ENCODE measurements around the gene PTP4A1.

Gene PTP4A1

GRCh38 chr6:63533026-63533425, 39.3 kb upstream of the PTP4A1 start:
- Histone ChIP-seq H3K4me1 (peaks cover 0 to 10% (median 10%) of the 10 kb centered on the region in 10 experiments; a peak in 14 of 20 replicates), H4K20me1 (no peaks in the 10 kb centered on the region), H3K9me3 (replicated peaks in 1 of 11) (no peaks in the 10 kb centered on the region), H3K36me3 (no peaks in the 10 kb centered on the region), H3K27me3 (no peaks in the 10 kb centered on the region), H3K9ac (no peak overlapping the region), H3K27ac (no peak overlapping the region), H3K4me3 (no peak overlapping the region), H3K4me2 (no peak overlapping the region)
- TF ChIP-seq Cebpa-rat (IDR thresholded peaks at IDR 0.05) = no peak

- TF ChIP-seq Cebpa-rat (IDR thresholded peaks at IDR 0.05) = no peak
- Histone ChIP-seq H3K4me2 (no peak overlapping the region), H3K4me1 (peaks cover 0 to 10% (median 10%) of the 10 kb centered on the region in 10 experiments; a peak in 14 of 20 replicates), H3K9ac (no peak overlapping the region), H4K20me1 (no peaks in the 10 kb centered on the region), H3K27me3 (no peaks in the 10 kb centered on the region), H3K27ac (no peak overlapping the region), H3K4me3 (no peak overlapping the region), H3K36me3 (no peaks in the 10 kb centered on the region), H3K9me3 (replicated peaks in 1 of 11) (no peaks in the 10 kb centered on the region)
These were observed 38.3 kb upstream of the PTP4A1 start for GRCh38 chr6:63533952-63534351.

- Histone ChIP-seq H3K36me3 (no peaks in the 10 kb centered on the region), H3K9ac (no peak overlapping the region), H3K27me3 (no peaks in the 10 kb centered on the region), H3K27ac (no peak overlapping the region), H3K4me1 (peaks cover 0 to 10% (median 10%) of the 10 kb centered on the region in 10 experiments; a peak in 14 of 20 replicates), H3K9me3 (replicated peaks in 1 of 11) (no peaks in the 10 kb centered on the region), H4K20me1 (no peaks in the 10 kb centered on the region), H3K4me2 (peak overlapping the region in 8 of 11 experiments; percentile 1 to 62 (median 48); a peak in 15 of 22 replicates), H3K4me3 (no peak overlapping the region)
- TF ChIP-seq Cebpa-rat (IDR thresholded peaks at IDR 0.05) = no peak
These were observed 34.9 kb upstream of the PTP4A1 start for GRCh38 chr6:63537201-63537958.

- H3K4me1 ChIP-seq = peaks cover 0 to 10% (median 10%) of the 10 kb centered on the region in 10 experiments; a peak in 14 of 20 replicates
- H3K27ac ChIP-seq = no peak overlapping the region
- TF ChIP-seq Cebpa-rat (IDR thresholded peaks at IDR 0.05) = no peak
- no peak overlapping the region for H3K9ac ChIP-seq
- H3K36me3 ChIP-seq = no peaks in the 10 kb centered on the region
- no peaks in the 10 kb centered on the region for H3K27me3 ChIP-seq
- H4K20me1 ChIP-seq = no peaks in the 10 kb centered on the region
- H3K9me3 ChIP-seq (replicated peaks in 1 of 11) = no peaks in the 10 kb centered on the region
- H3K4me2 ChIP-seq = peak overlapping the region in 4 of 11 experiments; percentile 1 to 62 (median 47); a peak in 4 of 22 replicates
- no peak overlapping the region for H3K4me3 ChIP-seq
These were observed 34.4 kb upstream of the PTP4A1 start for GRCh38 chr6:63537959-63538300.

GRCh38 chr6:63538550-63538949, 33.7 kb upstream of the PTP4A1 start:
- Histone ChIP-seq H3K27ac (no peak overlapping the region), H3K9me3 (replicated peaks in 1 of 11) (no peaks in the 10 kb centered on the region), H3K4me3 (no peak overlapping the region), H3K4me1 (peaks cover 0 to 10% (median 10%) of the 10 kb centered on the region in 10 experiments; a peak in 14 of 20 replicates), H3K9ac (no peak overlapping the region), H4K20me1 (no peaks in the 10 kb centered on the region), H3K4me2 (no peak overlapping the region), H3K27me3 (no peaks in the 10 kb centered on the region), H3K36me3 (no peaks in the 10 kb centered on the region)
- TF ChIP-seq Cebpa-rat (IDR thresholded peaks at IDR 0.05) = no peak

- H3K27me3 ChIP-seq = no peaks in the 10 kb centered on the region
- H3K4me3 ChIP-seq = no peak overlapping the region
- H3K4me2 ChIP-seq = no peak overlapping the region
- no peak overlapping the region for H3K9ac ChIP-seq
- H3K36me3 ChIP-seq = no peaks in the 10 kb centered on the region
- no peak overlapping the region for H3K27ac ChIP-seq
- H3K4me1 ChIP-seq = no peaks in the 10 kb centered on the region
- no peaks in the 10 kb centered on the region for H3K9me3 ChIP-seq (replicated peaks in 1 of 11)
- no peak for TF ChIP-seq Cebpa-rat (IDR thresholded peaks at IDR 0.05)
- no peaks in the 10 kb centered on the region for H4K20me1 ChIP-seq
These were observed 29.3 kb upstream of the PTP4A1 start for GRCh38 chr6:63543001-63543400.

- no peak overlapping the region for H3K4me3 ChIP-seq
- no peaks in the 10 kb centered on the region for H4K20me1 ChIP-seq
- TF ChIP-seq Cebpa-rat (IDR thresholded peaks at IDR 0.05) = no peak
- H3K27ac ChIP-seq = no peak overlapping the region
- no peaks in the 10 kb centered on the region for H3K27me3 ChIP-seq
- no peaks in the 10 kb centered on the region for H3K4me1 ChIP-seq
- H3K4me2 ChIP-seq = no peak overlapping the region
- no peak overlapping the region for H3K9ac ChIP-seq
- H3K36me3 ChIP-seq = no peaks in the 10 kb centered on the region
- H3K9me3 ChIP-seq (replicated peaks in 1 of 11) = no peaks in the 10 kb centered on the region
These were observed 28.3 kb upstream of the PTP4A1 start for GRCh38 chr6:63543982-63544381.

- no peak overlapping the region for H3K9ac ChIP-seq
- H3K36me3 ChIP-seq = no peaks in the 10 kb centered on the region
- H3K4me1 ChIP-seq = no peaks in the 10 kb centered on the region
- no peaks in the 10 kb centered on the region for H4K20me1 ChIP-seq
- H3K9me3 ChIP-seq (replicated peaks in 1 of 11) = no peaks in the 10 kb centered on the region
- no peak for TF ChIP-seq Cebpa-rat (IDR thresholded peaks at IDR 0.05)
- no peak overlapping the region for H3K4me3 ChIP-seq
- H3K27me3 ChIP-seq = no peaks in the 10 kb centered on the region
- H3K4me2 ChIP-seq = no peak overlapping the region
- H3K27ac ChIP-seq = no peak overlapping the region
These were observed 26.0 kb upstream of the PTP4A1 start for GRCh38 chr6:63546236-63546635.

GRCh38 chr6:63546697-63547096, 25.6 kb upstream of the PTP4A1 start:
- Histone ChIP-seq H3K4me3 (no peak overlapping the region), H3K4me2 (no peak overlapping the region), H3K4me1 (no peaks in the 10 kb centered on the region), H4K20me1 (no peaks in the 10 kb centered on the region), H3K36me3 (no peaks in the 10 kb centered on the region), H3K27ac (no peak overlapping the region), H3K9me3 (replicated peaks in 1 of 11) (no peaks in the 10 kb centered on the region), H3K27me3 (no peaks in the 10 kb centered on the region), H3K9ac (no peak overlapping the region)
- TF ChIP-seq Cebpa-rat (IDR thresholded peaks at IDR 0.05) = no peak

- no peak for TF ChIP-seq Cebpa-rat (IDR thresholded peaks at IDR 0.05)
- Histone ChIP-seq H3K27ac (no peak overlapping the region), H3K36me3 (no peaks in the 10 kb centered on the region), H4K20me1 (no peaks in the 10 kb centered on the region), H3K9me3 (replicated peaks in 1 of 11) (no peaks in the 10 kb centered on the region), H3K4me2 (no peak overlapping the region), H3K4me1 (no peaks in the 10 kb centered on the region), H3K9ac (no peak overlapping the region), H3K4me3 (no peak overlapping the region), H3K27me3 (no peaks in the 10 kb centered on the region)
These were observed 23.2 kb upstream of the PTP4A1 start for GRCh38 chr6:63549076-63549475.

All from BLaER1 treated with 17β-estradiol and CSF1 and Interleukin-3, amounts not matched to agents 10 nM and 100 nM (cell line).